Suppressor macrophage (primary cell): ENCODE measurements around the gene NFIC.
"Not testable (repeated sequence)": the region's sequence is repeated elsewhere in the genome, so short reads cannot be mapped to it uniquely, and the experiment has no call there.

Experiments
- DNase-seq, 4 experiments: peaks; one replicate each; pipeline ENCODE4 v3.0.0-alpha.2; 2020 to 2022

NFIC gene

DNA sequence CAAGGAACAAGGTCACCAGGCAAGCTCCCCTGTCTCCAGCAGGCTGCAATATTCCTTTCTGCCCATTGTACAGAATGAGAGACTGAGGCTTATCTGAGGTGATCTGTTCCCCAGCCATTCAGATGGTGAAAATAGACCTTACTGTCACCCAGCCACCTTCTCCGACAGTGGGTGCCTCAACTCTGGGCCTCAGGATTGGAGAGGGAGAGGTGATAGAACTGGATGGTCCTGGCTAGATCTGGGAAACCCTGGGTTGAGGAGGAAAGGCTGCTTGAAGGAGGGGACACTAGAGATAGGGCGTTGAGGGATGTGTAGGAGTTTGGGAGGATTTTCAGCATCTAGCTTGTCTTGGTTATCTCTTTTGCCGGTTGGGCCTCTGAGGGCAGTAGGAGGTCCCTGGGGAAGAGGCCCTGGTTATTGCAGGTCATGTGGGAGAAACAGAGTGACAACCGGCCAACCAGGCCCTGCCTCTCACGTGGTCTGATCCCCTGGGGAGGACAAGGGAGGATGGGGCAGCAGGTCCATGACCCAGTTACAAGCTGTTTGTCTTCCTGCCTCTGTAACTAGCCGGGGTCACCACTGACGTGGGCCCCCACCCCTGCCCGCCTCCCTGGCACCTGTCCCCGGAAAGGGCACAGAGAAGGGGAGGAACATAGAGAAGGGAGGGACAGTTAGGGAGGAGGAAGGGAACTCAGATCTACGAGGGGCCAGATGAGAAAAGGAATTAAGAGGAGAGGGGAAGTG, 8.2 kb downstream of the NFIC start:
- no peak for DNase-seq

DNA sequence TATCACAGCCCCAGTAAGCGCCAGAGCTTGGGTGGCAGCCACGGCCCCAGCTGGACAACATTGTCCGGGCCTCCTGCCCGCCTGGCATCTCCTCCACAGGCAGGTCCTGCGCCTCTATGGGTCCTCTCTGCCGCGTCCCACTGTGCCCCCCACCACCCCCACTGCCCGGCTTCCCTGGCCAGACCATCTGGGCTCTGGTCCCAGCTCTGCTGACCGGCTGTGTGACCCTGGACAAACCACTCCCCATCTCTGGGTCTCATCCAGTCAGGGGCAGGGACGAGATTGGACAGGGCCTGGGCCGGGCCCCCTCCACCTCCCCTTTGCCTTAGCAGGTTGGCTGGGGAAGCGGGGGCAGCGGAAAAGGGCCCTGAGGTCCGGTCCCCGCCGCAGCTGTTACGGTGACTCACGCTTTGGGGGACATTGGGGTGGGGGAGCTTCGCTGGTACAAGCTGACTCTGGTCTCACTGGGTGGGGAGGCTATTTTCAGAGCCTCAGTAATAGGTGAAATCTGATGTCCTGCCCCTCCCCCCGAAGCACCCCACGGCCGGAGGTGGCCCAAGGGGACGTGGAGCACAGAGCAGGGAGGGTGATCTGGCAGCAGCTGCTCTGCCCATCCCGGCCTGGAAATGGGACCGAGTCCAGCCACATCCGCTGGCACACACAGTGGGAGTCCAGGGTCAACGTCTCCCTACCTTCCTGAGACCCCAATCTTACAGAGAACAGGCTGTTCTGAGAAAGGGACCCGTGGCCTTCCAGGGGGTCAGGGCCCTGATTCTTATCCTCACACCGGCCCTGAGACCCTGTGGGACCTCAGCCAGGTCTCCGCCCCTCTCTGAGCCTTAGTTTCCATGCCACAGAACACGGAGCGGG, 9.1 kb downstream of the NFIC start:
- DNase-seq: no peak

DNA sequence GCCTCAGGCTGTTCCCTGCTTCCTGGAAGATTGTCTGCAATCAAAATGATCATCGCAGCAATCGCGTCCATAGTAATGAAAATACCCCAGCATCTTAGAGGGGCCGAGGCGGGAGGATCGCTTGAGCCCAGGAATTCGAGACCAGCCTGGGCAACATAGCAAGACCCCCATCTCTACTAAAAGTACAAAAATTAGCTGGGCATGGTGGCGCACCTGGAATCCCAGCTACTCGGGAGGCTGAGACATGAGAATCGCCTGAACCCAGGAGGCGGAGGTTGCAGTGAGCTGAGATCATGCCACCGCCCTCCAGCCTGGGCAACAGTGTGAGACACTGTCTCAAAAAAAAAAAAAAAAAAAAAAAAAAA, 9.7 kb downstream of the NFIC start:
- DNase-seq: not testable (repeated sequence)

DNA sequence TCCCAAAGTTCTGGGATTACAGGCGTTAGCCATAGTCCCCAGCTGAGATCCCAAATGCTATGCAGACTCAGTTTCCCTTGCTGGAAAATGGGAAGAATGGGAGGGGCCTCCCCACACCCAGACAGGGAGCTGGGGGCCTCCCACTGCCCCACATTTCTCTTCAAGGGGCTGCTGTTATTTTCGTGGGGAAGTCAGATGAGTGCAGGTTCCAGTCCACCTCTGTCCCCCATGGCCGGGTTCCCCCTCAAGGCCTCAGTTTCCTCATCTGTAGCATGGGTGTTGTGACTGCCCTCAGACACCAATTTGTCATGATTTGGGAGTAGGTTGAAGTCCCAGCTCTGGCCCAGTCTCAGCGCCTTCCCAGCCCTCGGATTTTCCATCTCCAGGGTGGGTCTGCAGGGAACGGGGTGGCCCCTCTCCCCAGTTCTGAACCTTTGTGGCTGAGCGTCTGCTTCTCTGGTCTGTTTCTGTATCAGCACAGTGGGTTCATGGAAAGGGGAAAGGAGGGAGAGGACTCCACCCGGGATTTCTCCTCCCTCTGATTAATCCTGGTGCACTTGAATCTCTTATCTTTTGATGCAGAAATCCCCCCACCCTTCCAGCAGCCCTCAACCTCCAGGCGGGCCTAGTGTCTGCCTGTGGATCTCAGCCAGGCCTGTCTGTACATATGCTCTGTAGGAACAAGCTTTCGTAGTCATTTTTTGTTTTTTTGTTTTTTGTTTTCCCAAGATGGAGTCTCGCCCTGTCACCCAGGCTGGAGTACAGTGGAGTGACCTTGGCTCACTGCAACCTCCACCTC, 12.2 kb downstream of the NFIC start:
- no peak for DNase-seq

DNA sequence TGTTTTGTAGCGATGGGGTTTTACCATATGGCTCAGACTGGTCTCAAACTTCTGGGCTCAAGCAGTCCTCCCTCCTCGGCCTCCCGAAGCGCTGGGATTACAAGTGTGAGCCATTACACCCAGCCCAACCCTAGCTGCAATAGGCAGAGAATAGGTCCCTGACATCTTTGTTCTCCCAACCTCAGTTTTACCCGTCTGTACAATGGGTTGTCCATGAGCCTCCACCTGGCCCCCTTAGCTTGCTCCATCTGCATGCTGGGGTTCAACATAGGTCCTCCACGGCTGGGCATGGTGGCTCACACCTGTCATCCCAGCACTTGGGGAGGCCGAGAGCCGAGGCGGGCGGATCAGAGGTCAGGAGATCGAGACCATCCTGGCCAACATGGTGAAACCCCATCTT, 14.4 kb downstream of the NFIC start:
- no peak for DNase-seq

DNA sequence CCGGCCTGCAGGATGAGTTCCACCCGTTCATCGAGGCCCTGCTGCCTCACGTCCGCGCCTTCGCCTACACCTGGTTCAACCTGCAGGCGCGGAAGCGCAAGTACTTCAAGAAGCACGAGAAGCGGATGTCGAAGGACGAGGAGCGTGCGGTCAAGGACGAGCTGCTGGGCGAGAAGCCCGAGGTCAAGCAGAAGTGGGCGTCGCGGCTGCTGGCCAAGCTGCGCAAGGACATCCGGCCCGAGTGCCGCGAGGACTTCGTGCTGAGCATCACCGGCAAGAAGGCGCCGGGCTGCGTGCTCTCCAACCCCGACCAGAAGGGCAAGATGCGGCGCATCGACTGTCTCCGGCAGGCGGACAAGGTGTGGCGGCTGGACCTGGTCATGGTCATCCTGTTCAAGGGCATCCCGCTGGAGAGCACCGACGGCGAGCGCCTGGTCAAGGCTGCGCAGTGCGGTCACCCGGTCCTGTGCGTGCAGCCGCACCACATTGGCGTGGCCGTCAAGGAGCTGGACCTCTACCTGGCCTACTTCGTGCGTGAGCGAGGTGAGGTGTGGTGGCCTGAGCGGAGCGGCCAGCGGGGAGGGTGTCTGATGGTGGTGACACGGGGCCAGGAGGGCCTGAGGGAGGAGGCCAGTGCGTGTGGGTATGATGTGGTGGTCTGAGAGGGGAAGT, 15.5 kb downstream of the NFIC start:
- no peak for DNase-seq

DNA sequence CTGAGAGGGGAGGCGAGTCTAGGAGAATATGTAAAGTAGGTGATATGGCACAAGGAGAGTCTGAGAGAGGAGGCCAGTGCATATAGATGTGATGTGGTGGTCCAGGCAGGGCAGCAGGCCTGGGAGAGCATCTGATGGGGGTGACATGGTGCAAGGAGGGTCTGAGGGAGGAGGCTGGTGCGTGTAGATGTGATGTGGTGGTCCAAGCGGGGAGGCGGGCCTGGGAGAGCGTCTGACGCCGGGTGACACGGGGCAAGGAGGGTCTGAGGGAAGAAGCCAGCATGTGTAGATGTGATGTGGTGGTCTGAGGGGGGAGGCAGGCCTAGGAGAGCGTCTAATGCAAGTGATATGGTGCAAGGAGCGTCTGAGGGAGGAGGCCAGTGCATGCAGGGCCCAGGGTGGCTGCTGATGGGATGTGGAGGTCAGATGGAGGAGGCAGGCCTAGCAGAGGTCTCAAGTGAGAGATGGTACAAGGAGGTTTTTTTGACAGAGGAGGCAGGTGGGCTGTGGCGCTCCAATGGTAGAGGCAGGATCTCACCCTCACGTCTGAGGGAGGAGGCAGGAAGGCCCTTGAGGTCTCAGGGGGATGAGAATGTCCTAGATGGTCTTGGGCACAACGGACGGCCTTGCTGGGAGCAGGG, 16.2 kb downstream of the NFIC start:
- DNase-seq: no peak

DNA sequence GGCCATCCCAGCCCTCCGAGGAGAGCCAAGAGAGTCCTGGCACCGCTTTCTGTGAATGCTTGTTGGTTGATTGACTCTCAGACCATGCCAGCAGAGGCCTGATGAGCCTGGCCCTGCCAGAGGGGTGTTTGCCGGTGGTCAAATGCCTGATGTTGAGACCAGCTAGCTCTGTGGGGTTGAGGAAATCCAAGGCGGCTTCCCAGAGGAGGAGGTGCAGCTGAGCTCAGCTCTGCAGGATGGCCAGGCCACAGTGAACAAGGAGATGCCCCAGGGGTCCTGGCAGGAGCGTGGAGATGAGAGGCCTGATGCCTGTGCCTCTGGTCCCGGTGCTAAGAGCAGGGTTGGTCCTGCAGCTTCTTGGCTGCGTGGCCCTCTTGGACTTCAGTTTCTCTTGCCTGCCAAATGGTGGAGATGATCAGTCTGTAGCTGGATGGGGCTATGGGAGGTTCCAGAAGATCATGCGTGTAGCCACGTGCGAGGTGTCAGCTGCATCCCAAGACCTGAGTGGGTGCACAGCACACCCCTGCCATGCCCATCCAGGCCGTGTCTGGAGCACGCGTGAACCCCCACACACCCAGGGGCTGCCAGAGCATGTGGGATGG, 16.8 kb downstream of the NFIC start:
- DNase-seq: no peak

DNA sequence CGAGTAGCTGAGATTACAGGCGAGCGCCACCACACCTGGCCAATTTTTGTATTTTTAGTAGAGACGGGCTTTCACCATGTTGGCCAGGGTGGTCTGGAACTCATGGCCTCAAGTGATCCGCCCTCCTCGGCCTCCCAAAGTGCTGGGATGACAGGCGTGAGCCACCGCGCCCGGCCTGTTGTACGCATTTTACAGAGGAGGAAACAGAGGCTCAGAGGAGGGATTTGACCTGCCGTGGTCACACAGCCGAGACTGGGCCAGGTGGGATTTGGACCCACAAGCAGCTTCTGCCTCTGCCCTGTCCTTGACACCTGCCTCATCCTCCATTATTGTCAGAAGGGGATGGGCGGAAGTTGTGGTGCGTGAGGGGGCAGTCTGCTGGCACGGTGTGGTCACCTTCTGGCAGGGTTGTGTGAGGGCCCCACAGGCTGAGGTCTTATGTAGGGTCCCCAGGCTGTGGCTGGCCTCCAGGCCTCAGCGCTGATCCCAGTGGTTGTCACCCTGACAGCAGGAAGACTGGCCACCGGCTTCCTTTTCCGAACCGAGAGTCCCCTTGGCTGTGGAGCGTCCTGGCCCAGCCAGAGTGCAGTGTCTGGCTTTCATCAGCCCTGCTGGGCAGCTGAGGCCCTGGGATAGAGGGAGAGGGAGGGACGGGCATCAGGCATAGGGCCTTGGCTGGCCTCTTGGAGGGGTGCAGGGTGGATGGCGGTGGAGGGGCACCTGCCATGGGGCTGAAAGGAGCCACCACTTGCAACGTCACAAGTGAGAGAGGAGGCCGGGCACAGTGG, 20.3 kb downstream of the NFIC start:
- DNase-seq: no peak

DNA sequence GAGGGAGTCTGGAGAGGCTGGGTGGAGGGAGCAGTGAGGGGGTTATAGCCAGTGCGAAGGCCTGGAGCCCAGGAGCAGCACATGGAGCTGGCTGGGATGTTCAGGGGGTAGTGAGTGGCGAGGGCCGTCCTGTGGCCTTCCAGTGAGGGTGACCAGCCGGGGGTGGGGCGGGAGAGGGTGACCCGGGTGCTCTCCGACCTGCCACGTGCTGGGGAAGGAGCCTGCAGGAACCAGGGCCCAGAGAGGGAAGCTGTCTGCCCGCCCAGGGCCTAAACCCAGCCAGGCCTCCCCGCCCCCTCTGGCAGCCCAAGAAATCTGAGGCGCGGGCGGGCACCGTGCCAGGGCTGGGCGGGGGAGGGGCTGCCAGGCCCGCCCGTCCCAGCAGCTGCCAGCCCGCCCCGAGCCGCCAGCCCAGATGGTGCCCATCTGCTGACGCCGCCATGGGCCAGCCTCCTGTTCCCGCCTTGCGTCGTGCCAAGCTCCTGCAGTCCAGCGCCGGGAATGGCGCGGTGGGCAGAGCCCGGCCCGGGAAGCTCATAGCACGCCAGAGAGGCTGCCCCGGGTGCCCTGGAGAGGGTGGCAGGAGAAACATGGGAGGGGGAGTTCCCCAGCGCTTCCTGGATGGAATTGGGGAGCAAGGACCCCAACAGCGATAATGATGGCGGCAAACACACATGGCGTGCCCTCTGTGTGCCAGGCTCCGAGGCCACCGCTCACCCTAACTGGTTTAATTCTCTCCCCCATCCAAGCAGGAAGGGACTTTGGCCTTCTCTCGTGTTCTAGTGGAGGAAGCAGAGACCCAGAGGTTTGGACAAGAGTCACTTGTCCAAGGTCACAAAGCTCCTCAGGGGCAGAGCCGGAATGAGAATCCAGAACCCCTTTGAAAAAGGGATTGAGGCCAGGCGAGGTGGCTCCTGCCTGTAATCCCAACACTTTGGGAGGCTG, 21.5 kb downstream of the NFIC start:
- peak; percentile 49 to 76 (median 67) for DNase-seq

DNA sequence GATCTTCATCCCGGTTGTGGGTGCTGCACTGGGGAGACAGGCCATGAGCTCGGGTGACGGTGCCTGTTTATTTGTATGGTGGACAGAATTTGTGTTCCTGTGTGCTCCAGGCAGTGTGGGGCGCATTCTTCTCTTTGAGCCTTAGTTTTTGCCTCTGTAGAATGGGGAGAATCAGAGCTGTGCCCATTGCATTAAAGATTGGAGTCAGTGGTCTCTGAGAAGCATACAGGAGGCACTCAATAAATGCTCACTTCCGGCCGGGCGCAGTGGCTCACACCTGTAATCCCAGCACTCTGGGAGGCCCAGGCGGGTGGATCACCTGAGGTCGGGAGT, 23.0 kb downstream of the NFIC start:
- no peak for DNase-seq

DNA sequence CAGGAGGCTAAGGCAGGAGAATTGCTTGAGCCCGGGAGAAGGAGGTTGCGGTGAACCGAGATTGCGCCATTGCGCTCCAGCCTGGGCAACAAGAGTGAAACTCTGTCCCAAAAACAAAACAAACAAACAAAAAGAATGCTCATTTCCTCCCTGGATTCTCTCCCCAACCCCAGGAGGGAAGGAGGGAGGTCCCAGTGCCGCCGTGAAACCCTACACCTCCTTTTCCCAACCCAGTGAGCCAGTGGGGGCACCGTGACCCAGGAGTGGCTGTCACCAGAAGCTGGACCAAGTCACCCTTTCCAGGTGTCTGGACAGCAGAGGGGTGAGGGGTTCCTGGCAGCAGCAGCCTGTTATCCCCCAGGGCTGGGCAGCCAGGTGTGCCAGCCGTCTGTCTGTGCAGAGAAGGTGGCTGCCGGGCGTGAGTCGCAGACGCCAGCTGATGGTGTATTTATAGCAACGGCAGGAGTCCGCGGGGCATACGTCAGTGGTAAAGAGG, 23.5 kb downstream of the NFIC start:
- DNase-seq: no peak

DNA sequence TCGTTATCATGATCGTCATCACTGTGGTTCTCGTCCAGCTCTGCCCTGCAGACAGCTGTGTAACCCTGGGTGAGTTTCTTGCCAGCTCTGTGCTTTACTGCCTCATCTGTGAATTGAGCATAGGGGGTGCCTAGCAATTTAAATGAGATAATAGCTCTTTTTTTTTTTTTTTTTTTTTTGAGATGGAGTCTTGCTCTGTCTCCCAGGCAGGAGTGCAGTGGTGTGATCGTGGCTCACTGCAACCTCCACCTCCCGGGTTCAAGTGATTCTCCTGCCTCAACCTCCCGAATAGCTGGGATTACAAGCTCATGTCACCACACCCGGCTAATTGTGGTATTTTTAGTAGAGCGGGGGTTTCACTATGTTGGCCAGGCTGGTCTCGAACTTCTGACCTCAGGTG, 25.5 kb downstream of the NFIC start:
- not testable (repeated sequence) for DNase-seq

DNA sequence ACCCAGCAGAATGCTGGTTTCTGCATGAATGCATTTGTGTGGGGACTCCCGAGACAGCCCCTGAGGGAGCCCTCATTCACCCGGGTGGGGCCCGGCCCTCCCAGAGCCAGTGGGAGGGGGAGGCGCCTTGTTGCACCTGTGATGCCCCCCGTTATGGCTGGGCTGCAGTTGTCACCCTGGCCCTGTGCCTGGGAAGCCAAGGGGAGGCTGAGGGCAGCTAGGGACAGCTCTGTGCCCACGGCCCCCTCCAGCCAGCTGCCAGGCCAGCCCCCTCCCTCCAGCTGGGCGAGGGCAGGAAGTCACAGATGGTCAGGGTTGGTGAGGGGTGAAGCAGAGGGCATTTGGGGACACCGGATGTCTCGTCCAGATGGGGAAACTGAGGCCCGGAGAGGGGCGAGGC, 26.1 kb downstream of the NFIC start:
- DNase-seq: no peak

DNA sequence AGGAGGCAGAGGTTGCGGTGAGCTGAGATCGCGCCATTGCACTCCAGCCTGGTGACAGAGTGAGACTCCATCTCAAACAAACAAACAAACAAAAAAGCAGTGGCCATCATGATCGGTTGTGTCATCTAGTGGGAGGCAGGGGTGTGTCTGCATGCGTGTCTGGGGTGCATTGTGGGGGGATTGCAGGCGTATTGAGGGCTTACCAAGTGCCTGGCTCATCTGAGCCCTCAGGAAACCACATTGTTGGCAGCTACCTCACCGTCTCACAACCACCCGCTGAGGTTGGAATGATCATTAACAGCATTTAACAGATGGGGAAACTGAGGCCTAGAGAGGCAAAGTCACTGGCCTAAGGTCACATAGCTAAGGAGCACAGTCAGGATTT, 30.5 kb downstream of the NFIC start:
- no peak for DNase-seq

DNA sequence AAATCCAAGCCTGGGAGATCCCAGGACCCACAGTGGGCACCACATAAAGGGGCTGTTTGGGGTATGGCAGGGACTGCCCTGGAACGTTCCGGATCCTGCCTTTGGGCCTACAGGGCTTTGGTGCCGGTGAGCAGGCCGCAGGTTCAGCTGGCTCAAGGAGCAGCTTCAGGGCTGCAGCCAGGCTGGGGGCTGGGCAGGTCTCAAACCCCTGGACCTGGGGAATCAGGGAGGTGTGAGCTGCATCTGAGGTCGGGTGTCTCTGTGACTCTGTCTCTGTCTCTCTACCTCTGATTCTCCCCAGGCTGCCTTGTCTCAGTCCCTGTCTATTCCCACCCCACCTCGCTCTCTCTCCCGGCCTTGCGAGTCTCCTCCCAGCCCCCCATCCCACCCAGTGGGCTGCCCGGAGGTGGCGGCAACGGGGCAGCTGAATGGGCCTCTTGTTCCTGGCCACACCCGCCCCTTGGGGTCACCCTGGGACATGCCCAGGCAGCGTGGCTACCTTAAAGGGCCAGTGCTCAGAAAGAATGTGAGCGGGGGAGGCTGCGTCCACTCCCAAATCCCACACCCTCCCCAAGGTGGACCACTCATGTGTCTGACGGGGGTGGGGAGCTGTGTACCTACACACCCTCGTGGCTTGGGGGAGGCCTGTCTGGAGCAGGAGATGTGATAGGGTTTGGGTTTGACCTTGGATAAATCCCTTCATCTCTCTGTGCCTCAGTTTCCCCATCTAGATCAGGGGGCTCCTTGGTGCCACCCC, 31.1 kb downstream of the NFIC start:
- no peak for DNase-seq

DNA sequence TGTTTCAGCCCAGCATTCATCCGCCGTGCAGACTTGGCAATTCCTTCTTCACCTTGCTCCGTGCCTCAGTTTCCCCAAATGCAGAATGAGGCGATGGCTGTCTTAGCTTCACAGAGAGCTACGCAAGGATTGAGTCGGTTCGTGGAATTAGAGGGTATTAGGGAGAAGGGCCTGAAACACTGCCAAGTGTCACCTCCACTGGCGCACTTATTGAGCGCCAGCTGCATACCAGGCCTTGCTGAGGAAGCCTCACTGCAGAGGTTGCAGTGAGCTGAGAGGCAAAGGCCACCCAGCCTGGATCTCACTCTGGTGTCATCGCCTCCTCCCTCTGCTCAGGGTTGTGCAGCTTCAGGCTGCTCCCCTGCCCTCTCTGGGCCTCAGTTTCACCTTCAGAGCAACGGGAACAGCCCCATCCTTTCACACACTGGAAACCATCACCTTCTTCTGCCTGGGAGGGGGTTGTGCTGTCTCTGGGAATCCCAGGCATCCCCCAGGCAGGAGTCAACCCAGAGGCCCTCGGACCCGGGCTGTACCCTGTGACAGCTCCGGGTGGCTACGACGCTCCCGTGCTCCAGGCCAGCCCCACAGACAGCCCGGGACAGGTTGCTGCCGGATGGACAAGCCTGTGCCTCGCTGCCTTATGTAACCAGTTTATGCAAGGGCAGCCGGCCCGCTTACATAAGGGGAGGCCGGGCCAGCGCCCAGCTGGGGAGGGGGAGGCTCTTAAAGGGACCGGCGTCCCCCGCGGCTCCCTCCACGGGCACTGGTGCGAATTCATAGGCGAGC, 31.9 kb downstream of the NFIC start:
- DNase-seq: no peak

DNA sequence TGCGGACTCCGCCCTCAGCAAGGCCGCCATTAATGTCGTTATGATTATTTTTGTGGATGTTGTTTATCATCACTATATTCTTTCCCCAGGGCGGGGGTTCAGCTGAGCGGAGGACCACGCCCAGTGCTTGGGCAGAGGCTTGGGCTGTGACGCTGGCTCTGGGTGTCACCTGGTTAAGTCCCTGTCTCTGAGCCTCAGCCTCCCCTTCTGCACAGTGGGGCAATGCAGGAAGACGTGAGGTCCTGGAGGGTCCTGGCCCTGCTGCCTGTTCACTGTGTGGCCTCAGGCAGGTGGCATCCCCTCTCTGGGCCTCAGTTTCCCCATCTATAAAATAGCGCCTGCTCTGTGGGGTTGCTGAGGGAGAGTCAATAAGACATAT, 32.5 kb downstream of the NFIC start:
- DNase-seq: no peak
